SJSA1 (cell line): ENCODE data around the gene MYBPC3. TPM values are rescaled to one million over a fixed set of nuclear protein-coding genes. Genes with fewer than 3 reads are reported as not detected.
A peak's percentile ranks its signal among the peaks of the same experiment; 100 is the strongest.

Experiments used
- DNase-seq, 2 experiments: peaks; one replicate each; pipeline ENCODE4 v3.0.0-alpha.2; 2015 to 2020; ENCODE audit warnings: low spot score in 2 of 2, low read depth in 1 of 2
- H3K27ac ChIP-seq: fragments of 250-450 bp; sonication (Bioruptor Pico); 2 replicates; pipeline ENCODE4 v1.5.1; 2020; ENCODE audit warnings: mild to moderate bottlenecking, moderate library complexity
- H3K27me3 ChIP-seq: fragments of 250-450 bp; sonication (Bioruptor Pico); replicated peaks from 2 replicates; pipeline ENCODE4 v1.5.1; 2020; ENCODE audit warnings: mild to moderate bottlenecking, moderate library complexity
- H3K36me3 ChIP-seq: fragments of 250-450 bp; sonication (Bioruptor Pico); 2 replicates; pipeline ENCODE4 v1.5.1; 2020; ENCODE audit warnings: mild to moderate bottlenecking
- H3K4me1 ChIP-seq: fragments of 250-450 bp; sonication (Bioruptor Pico); replicated peaks from 2 replicates; pipeline ENCODE4 v1.6.1; 2021; ENCODE audit warnings: mild to moderate bottlenecking
- H3K4me3 ChIP-seq: fragments of 250-450 bp; sonication (Bioruptor Pico); 2 replicates; pipeline ENCODE4 v1.5.1; 2020; ENCODE audit warnings: mild to moderate bottlenecking
- H3K9me3 ChIP-seq: fragments of 250-450 bp; sonication (Bioruptor Pico); replicated peaks from 2 replicates; pipeline ENCODE4 v1.5.1; 2020; ENCODE audit warnings: mild to moderate bottlenecking
- total RNA-seq: library from RNA; depleted of rRNA; stranded (reverse); fragments of >200 nt; shearing (Covaris generic); gene quantifications from 2 replicates; pipeline ENCODE4 v1.2.3, GENCODE V29; 2014

The MYBPC3 gene
- total RNA-seq, 1 experiment from 2014 or later = not detected

DNA sequence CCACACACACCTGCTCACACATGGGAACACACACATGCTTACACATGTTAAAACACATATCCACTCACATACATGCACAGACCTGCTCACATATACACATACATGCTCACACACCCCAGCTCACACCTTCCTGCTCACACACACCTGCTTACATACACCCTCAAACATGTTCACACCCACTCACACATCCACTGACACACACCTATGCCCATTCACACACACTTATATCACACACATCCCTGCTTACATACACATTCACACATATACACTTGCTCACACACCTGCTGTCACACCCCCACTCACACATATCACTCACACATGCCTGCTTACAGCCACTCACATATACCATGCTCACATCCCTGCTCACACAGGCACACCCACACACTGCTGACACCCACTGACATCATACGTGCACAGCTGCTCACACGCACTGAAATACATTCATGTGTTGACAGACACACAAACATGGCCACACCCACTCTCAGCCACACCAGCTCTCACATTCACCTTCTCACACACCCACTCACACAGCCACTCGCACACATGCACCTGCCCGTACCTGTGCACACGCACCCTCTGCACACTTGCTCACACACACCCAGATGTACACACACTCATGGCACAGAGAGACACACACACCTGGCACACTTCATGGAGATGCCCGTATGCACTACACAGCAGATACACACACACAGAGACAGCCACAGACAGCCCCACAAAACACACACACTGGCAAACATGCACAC is 5.7 kb upstream of the MYBPC3 start:
- no peak overlapping the region for H3K4me3 ChIP-seq
- peaks cover 9% of the 10 kb centered on the region for H3K4me1 ChIP-seq
- no peaks in the 10 kb centered on the region for H3K27me3 ChIP-seq
- H3K27ac ChIP-seq = no peak overlapping the region
- H3K36me3 ChIP-seq = no peaks in the 10 kb centered on the region
- no peaks in the 10 kb centered on the region for H3K9me3 ChIP-seq
- no peak for DNase-seq

DNA sequence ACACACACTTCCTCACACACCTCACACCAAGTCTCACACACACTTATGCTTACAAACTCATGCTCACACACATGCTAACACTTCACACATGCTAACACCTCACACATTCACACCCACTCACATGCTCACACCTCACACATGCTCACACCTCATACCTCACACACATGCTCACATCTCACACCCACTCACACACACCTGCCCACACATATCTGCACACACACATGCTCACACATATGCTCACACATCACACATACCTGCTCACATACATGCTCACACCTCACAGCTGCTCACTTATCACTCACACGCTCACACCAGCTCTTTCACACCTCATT is 4.5 kb upstream of the MYBPC3 start:
- DNase-seq = no peak
- H3K27me3 ChIP-seq = no peaks in the 10 kb centered on the region
- H3K27ac ChIP-seq = no peak overlapping the region
- H3K4me1 ChIP-seq = peaks cover 9% of the 10 kb centered on the region
- no peaks in the 10 kb centered on the region for H3K9me3 ChIP-seq
- no peaks in the 10 kb centered on the region for H3K36me3 ChIP-seq
- H3K4me3 ChIP-seq = no peak overlapping the region

DNA sequence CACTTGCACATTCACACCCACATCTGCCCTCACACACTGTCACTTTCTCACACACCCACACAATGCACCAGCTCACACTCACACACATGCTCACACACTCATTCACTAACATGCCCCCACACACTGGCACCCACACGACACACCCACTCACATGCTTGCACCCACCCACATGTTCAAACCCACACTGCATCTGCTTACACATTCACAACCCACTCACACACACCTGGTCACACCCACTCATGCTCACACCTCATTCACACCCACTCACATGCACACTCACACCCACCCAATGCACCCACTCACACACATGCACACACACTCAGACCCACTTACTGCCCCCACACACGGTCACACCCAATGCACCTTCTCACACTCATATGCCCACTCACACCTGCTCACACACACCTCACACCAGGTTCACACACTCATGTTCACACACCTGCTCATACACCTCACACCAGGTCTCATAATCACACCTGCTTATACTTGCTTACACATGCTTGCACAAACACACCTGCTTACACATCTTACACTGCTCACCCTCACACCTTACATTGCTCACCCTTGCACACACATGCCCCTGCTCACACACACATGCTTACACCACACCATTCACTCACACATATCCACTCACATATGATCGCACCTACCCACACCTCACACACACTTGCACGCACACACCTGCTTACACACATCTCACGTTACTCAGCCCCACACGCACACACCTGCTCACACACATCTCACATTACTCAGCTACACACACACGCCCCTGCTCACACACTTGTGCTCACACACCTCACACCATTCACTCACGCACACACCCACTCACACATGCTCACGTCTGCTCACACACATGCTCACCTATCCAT is 3.9 kb upstream of the MYBPC3 start:
- Histone ChIP-seq H3K27ac (no peak overlapping the region), H3K9me3 (no peaks in the 10 kb centered on the region), H3K27me3 (no peaks in the 10 kb centered on the region), H3K36me3 (no peaks in the 10 kb centered on the region), H3K4me3 (no peak overlapping the region), H3K4me1 (peaks cover 9% of the 10 kb centered on the region)
- DNase-seq = no peak

DNA sequence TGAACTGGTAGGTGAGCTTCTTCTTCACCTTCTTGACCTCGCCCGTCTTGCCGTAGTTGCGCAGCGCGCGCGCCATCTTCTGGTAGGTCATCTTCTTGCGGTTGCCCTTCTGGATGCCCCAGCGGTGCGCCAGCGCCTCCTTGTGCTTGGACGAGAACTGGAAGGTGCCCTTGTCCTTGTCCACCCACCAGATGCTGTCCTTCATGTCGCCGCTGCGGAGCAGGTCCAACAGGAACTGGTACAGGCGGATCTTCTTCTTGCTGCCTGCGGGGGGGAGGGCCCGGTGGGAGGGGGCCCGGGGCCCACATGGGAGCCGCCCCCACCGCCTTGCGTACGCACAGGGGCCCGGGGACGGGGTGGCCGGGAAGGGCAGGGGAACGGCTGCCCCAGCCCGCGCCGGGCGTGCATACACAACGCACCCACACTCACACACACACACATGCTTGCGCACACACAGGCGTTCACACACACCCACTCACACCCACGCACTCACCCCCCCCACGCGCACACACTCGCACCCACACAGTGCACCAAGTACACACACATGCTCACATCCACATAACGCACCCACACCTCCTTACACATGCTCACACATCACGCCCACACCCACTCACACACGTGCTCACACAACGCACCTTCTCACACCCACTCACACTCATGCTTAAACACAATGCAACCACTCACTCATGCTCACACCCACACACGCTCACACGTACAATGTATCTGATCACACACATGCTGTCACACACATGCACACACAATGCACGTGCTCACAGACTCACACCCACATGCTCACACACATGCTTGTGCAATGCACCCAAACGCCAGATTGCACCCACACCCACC is 3.0 kb upstream of the MYBPC3 start:
- Histone ChIP-seq H3K4me3 (peak overlapping the region; percentile 37), H3K36me3 (no peaks in the 10 kb centered on the region), H3K27me3 (no peaks in the 10 kb centered on the region), H3K27ac (peak overlapping the region; percentile 54; the same call in 1 of the 2 replicates), H3K4me1 (peaks cover 9% of the 10 kb centered on the region), H3K9me3 (no peaks in the 10 kb centered on the region)
- DNase-seq = peak; percentile 77 to 96

DNA sequence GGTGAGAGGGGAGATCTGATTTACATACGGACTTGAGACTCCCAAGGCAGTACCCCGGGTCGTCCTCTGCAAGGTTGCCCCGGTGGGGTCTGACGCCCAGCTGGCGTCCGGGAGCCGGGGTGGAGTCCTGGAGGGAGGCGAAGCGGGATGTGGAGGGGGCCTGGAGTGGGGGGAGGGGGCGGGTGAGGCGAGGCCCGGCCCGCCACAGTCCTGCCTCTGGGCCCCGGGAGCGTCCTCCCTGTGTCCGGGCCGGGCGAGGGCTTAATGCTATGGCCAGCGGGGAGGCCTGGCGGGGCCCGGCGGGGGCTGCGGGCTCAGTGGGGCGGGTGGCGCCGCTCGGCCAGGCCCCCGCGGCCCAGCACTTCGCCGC is 2.4 kb upstream of the MYBPC3 start:
- Histone ChIP-seq H3K36me3 (no peaks in the 10 kb centered on the region), H3K4me1 (peaks cover 9% of the 10 kb centered on the region), H3K27me3 (no peaks in the 10 kb centered on the region), H3K27ac (peak overlapping the region; percentile 54; the same call in 1 of the 2 replicates), H3K9me3 (no peaks in the 10 kb centered on the region), H3K4me3 (peak overlapping the region; percentile 37)
- no peak for DNase-seq

DNA sequence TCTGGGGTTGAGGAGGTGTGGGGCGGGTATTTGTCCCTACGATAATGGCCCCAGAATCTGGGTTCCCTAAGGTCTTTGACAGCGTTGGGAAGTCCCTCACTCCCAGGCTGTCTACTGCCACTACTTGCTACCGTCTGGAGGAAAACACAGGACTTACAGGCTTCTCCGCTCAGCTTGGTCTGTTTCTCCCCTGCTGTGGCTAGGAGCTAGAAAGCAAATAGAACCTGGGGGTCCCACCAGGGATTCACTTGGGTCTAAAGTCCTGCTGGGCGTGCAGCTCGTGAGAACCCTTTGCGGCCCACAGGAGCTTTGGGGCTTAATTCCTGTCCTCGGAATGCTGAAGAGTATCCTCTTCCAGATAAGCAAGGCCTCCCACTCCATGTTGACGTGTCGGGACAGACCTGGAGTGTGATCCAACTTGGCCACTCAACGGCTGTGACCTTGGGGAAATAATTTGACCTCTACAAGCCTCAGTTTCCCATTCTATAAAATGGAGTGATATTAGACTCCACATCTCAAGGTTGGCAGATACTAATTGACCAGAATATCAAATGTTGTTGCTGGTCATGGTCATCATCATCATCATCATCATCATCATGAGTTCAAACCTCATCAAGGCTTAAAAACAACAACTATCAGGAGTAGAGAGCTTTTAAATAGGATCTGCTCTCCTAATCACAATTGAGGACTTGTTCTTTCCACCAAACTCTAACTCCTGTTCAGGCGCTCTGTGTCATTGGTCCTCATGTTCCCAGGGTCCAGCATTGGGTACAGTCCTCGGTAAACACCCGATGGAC is 1.7 kb upstream of the MYBPC3 start:
- Histone ChIP-seq H3K27ac (no peak overlapping the region), H3K27me3 (no peaks in the 10 kb centered on the region), H3K4me1 (peaks cover 9% of the 10 kb centered on the region), H3K36me3 (no peaks in the 10 kb centered on the region), H3K4me3 (no peak overlapping the region), H3K9me3 (no peaks in the 10 kb centered on the region)
- DNase-seq = no peak

DNA sequence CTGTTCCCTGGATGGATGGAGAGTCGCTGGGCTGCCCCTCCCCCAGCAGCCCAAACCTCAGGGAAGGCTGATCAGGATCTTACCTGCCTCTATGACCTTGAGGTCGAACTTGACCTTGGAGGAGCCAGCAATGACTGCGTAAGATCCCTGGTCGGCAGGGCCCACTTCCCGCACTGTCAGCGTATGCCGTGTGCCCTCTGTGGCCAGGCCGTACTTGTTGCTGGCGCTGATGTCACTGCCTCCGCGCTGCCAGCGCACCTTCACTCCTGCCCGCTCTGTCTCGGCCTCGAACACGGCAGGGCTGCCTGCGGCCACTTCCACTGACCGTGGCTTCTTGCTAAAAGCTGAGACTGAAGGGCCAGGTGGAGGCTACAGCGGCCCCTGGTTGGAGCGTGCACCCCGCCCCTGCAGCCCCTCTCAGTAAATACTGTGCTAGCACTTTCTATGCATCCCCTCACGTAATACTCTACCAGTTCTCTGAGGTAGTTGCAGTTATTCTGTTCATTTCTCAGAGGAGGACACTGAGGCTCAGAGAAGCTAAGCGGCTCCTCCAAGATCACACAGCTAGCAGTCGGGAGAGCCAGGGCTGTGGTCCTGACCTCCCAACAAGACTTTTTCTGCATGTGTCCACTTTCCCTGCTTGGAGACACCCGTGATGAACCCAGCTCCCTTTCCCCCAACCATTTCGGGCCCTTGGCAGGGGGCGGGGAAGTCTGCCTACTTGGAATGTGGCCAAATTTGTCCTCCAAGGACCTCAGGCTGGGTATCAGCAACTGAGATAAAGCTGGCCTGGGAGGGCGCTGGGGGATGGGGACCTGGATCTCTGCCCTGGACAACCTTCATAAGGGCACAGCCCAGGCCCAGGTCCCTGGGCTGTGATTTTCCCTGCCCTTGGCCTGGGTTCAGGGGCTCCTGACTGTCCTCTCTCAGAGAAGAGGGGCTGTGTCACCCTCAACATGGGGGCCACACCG is 1.1 kb downstream of the MYBPC3 start:
- no peaks in the 10 kb centered on the region for H3K36me3 ChIP-seq
- H3K4me1 ChIP-seq = peaks cover 9% of the 10 kb centered on the region
- no peaks in the 10 kb centered on the region for H3K27me3 ChIP-seq
- no peak overlapping the region for H3K4me3 ChIP-seq
- no peak for DNase-seq
- H3K9me3 ChIP-seq = no peaks in the 10 kb centered on the region
- H3K27ac ChIP-seq = no peak overlapping the region

DNA sequence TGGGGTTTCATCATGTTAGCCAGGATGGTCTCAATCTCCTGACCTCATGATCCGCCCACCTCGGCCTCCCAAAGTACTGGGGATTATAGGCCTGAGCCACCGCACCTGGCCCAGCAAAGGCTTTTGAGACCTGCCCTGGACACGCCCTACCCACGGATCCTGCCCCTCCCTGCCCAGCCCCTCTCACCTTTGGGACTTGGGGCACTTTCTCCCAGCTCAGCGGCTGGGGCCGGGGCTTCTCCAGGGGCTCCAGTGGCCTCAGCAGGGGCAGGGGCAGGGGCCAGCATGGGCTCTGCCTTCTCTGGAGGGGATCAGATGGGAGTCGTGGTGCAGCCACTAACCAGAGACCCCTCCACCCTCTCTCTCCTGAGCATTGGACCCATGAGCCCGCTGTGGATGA is 2.2 kb downstream of the MYBPC3 start:
- Histone ChIP-seq H3K4me3 (no peak overlapping the region), H3K9me3 (no peaks in the 10 kb centered on the region), H3K36me3 (no peaks in the 10 kb centered on the region), H3K27me3 (no peaks in the 10 kb centered on the region), H3K4me1 (peaks cover 3% of the 10 kb centered on the region), H3K27ac (no peak overlapping the region)
- no peak for DNase-seq

DNA sequence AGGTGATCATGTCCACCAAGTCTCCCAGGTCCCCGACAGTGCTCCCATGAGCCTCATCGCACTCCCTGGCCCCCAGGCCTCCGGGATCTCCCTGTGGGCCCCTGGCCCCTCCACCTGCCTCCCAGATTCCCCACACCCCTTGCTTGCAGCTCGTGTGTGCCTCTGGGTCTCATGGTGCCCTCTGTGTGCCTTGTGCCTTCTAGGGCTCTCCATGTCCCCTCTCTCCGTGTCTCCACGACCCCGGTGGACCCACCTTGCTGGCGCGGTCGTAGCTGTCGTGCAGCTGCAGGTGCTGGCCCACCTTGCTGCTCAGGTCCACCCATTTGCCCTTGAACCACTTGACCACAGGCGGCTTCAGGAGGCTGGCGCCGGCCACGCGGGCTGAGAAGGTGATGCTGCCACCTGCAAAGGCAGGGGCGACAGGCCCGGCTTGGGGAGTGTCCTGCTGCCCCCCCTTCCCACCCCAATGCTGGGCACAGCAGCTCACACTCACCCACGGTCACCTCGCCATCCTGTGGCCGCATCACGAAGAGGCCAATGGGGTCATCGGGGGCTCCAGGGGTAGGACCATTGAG is 2.9 kb downstream of the MYBPC3 start:
- H3K27me3 ChIP-seq = no peaks in the 10 kb centered on the region
- no peak for DNase-seq
- no peak overlapping the region for H3K4me3 ChIP-seq
- H3K4me1 ChIP-seq = no peaks in the 10 kb centered on the region
- H3K36me3 ChIP-seq = no peaks in the 10 kb centered on the region
- H3K9me3 ChIP-seq = no peaks in the 10 kb centered on the region
- no peak overlapping the region for H3K27ac ChIP-seq

DNA sequence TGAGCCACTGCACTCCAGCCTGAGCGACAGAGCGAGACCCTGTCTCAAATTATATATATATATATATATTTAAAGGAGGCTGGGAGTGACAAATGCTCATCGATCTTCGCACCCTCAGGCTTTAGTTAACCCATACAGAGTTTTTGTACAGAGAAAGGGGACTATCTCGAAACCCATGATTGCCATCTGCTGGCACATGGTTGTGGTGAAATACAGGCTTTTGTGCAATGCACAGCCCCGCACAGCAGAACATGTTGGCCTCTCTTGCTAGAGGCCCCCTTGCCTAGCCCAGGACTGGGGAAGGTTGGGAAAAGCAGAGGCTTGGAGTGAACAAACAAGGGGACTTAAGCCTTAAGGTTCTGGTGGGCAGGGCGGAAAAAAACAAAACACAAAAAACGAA is 3.6 kb downstream of the MYBPC3 start:
- H3K36me3 ChIP-seq = no peaks in the 10 kb centered on the region
- no peak for DNase-seq
- H3K4me3 ChIP-seq = no peak overlapping the region
- H3K9me3 ChIP-seq = no peaks in the 10 kb centered on the region
- no peak overlapping the region for H3K27ac ChIP-seq
- no peaks in the 10 kb centered on the region for H3K4me1 ChIP-seq
- peaks cover 5% of the 10 kb centered on the region; the same call in 1 of the 2 replicates for H3K27me3 ChIP-seq

DNA sequence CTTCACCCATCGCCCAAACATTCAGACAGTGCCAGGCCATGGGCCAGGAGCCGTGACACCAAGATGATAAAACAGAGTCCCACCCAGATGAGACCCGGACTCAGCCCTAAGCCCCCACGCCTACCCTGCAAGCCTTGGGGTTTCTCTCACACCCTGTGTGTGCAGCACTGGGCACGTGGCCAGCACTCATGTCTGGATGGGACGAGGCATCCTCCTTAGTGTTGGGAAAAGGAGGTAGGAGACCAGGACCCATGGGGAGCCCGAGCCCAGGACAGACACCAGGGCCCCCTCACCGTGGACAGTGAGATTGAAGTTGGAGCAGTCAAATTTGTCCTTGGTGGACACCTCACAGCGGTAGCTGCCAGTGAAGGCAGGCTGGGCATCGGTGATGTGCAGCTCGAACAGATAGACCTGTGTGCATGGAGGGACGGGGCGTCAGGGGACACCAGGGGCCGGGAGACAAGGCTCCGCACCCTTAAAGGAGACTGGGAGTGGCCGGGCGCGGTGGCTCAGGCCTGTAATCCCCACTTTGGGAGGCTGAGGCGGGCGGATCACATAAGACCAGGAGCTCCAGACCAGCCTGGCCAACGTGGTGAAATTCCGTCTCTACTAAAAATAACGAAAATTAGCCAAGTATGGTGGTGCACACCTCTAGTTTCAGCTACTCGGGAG is 4.2 kb downstream of the MYBPC3 start:
- H3K27ac ChIP-seq = no peak overlapping the region
- H3K4me1 ChIP-seq = no peaks in the 10 kb centered on the region
- no peak for DNase-seq
- H3K4me3 ChIP-seq = no peak overlapping the region
- no peaks in the 10 kb centered on the region for H3K9me3 ChIP-seq
- no peaks in the 10 kb centered on the region for H3K36me3 ChIP-seq
- H3K27me3 ChIP-seq = peaks cover 5% of the 10 kb centered on the region; the same call in 1 of the 2 replicates

DNA sequence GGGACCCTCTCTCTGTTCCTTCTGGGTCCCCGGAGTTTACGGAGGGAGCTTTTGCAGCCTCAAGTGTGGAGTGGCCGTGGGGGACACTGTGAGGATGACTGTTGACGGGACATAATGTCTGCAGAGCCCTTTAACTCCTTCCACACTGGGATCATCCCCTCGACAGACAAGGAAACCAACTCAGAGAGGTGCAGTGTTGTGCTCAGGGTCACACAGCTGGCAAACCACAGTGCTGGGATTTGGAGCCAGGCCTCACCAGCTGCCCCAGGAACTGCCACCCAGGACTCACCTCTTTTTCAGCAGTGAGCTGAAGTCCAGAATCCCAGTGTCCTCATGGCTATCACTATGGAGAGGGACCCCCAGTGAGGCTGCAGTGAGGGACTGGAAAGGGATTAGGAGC is 5.4 kb downstream of the MYBPC3 start:
- peak in 1 of 2 experiments; percentile 28 for DNase-seq
- no peaks in the 10 kb centered on the region for H3K4me1 ChIP-seq
- H3K4me3 ChIP-seq = no peak overlapping the region
- peaks cover 5% of the 10 kb centered on the region; the same call in 1 of the 2 replicates for H3K27me3 ChIP-seq
- no peak overlapping the region for H3K27ac ChIP-seq
- no peaks in the 10 kb centered on the region for H3K9me3 ChIP-seq
- H3K36me3 ChIP-seq = no peaks in the 10 kb centered on the region
